Subcutaneous abdominal adipose tissue (tissue), 5 donors: ENCODE data around the gene APOOL.

Experiments
- H3K27ac ChIP-seq: one replicate; pipeline ENCODE4 v1.7.0; 2013; ENCODE audit warnings: low read depth, mild to moderate bottlenecking, inconsistent platforms, low read length, moderate library complexity
- H3K27me3 ChIP-seq, 5 donors: one replicate each; pipeline ENCODE4 v1.7.0; 2013; ENCODE audit warnings: low read length in 5 of 5, inconsistent platforms in 1 of 5; ENCODE audit not compliant: control insufficient read depth in 5 of 5, insufficient read depth in 4 of 5
- H3K36me3 ChIP-seq, 5 donors: one replicate each; pipeline ENCODE4 v1.7.0; 2013; ENCODE audit warnings: low read length in 5 of 5; ENCODE audit not compliant: control insufficient read depth in 5 of 5, insufficient read depth in 5 of 5
- H3K4me1 ChIP-seq, 5 donors: one replicate each; pipeline ENCODE4 v1.7.0; 2013; ENCODE audit warnings: low read length in 5 of 5, mild to moderate bottlenecking in 3 of 5, moderate library complexity in 1 of 5; ENCODE audit not compliant: control insufficient read depth in 5 of 5, insufficient read depth in 5 of 5
- H3K4me3 ChIP-seq, 5 donors: one replicate each; pipeline ENCODE4 v1.7.0; 2013; ENCODE audit warnings: low read length in 5 of 5, low read depth in 1 of 5
- H3K9ac ChIP-seq, 5 donors: one replicate each; pipeline ENCODE4 v1.7.0; 2013; ENCODE audit warnings: low read length in 5 of 5, mild to moderate bottlenecking in 4 of 5, moderate library complexity in 3 of 5
- H3K9me3 ChIP-seq, 5 donors: one replicate each; pipeline ENCODE4 v1.7.0; 2013; ENCODE audit warnings: low read length in 5 of 5; ENCODE audit not compliant: control insufficient read depth in 5 of 5
- donor health status: healthy.
- donor health status: healthy.
- donor health status: healthy.
- donor health status: healthy.
- donor health status: healthy.

APOOL gene

DNA sequence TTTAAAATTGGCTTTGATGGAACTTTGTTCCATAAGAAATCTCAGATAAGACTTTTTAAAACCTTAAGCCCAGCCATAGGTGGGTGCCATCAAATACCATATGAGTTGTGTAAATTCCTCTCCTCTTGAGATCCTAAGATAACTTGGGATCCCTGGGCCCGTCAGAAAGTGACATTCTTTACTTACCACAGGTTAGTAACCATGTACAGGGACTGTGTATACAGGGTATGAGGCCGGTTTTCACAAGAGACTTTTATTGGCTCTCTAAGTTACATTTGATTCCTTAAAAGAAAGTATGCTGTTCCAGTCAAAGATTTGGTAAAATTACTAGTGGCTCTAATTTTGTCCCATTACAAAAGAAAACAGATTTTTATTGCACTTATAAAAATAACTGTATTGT, 110.1 kb downstream of the APOOL start:
- Histone ChIP-seq H3K9ac (no peak overlapping the region), H3K4me3 (no peak overlapping the region), H3K27me3 (peaks cover 0 to 8% (median 5%) of the 10 kb centered on the region in 5 donors), H3K36me3 (no peaks in the 10 kb centered on the region), H3K27ac (no peak overlapping the region), H3K4me1 (no peaks in the 10 kb centered on the region), H3K9me3 (no peaks in the 10 kb centered on the region)

DNA sequence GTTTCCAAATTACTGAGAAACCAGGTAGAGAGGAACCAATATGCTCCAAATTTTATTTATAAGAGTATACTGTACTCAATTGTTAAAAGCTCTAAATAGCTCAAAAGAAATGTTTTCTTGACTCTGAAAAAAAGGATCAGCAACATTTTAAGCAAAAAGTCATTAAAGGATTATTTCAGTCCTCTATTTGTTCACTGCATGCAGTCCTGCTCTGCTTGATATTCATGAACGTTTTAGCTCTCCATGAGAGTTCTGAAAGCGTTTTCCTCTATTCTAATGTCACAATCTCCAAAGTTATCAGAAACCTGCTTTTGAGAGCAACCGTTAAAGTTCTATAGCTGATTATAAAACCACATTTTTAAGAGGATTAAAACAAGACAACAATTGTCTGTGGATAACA, 110.5 kb downstream of the APOOL start:
- Histone ChIP-seq H3K9me3 (no peaks in the 10 kb centered on the region), H3K27me3 (peaks cover 0 to 8% (median 5%) of the 10 kb centered on the region in 5 donors), H3K4me1 (no peaks in the 10 kb centered on the region), H3K27ac (no peak overlapping the region), H3K9ac (no peak overlapping the region), H3K4me3 (no peak overlapping the region), H3K36me3 (no peaks in the 10 kb centered on the region)

DNA sequence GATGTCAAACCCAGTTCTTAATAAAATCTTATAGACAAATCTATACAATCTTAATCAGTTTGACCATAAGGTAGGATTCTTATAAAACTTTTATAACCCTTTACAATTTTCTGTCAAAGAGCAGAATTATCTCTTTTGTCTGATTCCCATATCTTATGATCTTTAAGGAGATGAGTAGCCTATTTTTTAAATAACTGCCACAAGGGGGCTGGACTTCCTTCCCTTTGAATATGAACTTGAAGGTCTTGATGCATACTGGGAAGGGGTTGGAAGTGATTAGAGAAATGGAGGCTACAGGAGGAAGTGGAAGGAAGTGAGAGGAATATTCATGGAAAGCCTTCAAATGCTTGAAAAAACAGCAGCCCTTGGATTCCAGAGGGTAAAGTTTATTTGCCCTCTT, 111.1 kb downstream of the APOOL start:
- Histone ChIP-seq H3K27me3 (peaks cover 0 to 8% (median 5%) of the 10 kb centered on the region in 5 donors), H3K9me3 (no peaks in the 10 kb centered on the region), H3K9ac (no peak overlapping the region), H3K4me3 (no peak overlapping the region), H3K36me3 (no peaks in the 10 kb centered on the region), H3K27ac (no peak overlapping the region), H3K4me1 (no peaks in the 10 kb centered on the region)

DNA sequence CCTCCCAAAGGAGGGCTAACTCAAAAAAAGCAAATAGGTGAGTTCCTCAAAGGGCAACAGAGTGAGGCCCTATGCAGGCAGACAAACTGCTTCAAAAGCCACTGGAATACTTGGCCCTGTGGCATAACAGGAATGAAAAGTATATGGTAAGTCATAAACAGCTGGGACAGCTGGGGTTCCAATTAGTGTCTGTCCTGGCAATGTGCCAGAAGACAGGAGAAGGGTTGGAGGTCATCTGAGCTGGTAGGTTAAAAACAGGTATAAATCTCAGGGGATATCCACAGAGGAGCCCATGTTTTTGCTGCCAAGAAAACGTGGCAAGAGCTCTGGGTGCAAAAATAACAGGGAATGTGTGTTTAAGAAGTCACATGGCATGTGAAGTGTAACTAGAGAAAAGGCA, 111.6 kb downstream of the APOOL start:
- Histone ChIP-seq H3K9me3 (no peaks in the 10 kb centered on the region), H3K9ac (no peak overlapping the region), H3K27ac (no peak overlapping the region), H3K4me3 (no peak overlapping the region), H3K36me3 (no peaks in the 10 kb centered on the region), H3K4me1 (no peaks in the 10 kb centered on the region), H3K27me3 (peaks cover 0 to 8% (median 5%) of the 10 kb centered on the region in 5 donors)

DNA sequence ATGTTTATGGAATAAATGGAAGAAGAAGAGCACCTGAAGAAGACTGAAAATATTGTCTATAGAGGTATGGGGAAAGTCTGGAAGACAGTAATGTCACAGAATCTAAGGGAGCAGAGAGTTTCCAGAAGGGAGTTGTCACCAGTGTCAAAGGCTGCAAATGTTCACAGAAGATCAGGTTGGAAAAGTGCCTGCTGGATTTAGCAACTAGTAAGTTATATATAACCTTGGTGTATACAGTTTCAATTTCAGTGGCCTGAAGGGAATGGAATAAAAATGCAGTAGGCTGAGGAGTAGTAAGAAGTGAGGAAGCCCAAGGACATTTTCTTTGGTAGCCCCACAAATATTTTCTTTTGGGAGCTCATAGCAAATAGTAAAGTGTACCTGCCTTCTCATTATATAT, 132.7 kb downstream of the APOOL start:
- no peak overlapping the region for H3K4me3 ChIP-seq
- peaks cover 0 to 5% (median 3%) of the 10 kb centered on the region in 5 donors for H3K27me3 ChIP-seq
- no peak overlapping the region for H3K9ac ChIP-seq
- H3K27ac ChIP-seq, result no peak overlapping the region
- peaks cover 0 to 3% (median 0%) of the 10 kb centered on the region in 5 donors for H3K9me3 ChIP-seq
- no peaks in the 10 kb centered on the region for H3K36me3 ChIP-seq
- H3K4me1 ChIP-seq, result no peaks in the 10 kb centered on the region

DNA sequence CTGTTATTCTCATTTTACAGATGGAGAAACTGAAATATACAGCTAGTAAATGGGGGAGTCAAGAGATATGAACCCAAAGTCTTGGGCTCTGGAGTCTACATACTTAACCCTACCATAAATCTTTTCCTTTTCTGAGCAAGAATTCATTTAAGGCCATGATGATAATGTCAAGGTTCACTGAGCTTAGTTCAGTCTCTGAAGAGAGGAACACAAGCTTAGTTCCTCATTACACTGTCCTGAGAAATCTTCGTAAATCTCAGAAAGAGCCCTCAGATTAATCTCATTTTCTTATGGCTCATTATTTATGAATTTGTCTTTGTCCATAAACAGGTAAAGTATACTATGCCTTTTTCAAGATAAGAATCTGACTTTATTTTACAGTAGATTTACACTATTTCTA, 135.7 kb downstream of the APOOL start:
- no peak overlapping the region for H3K4me3 ChIP-seq
- no peak overlapping the region for H3K9ac ChIP-seq
- H3K36me3 ChIP-seq, result no peaks in the 10 kb centered on the region
- peaks cover 0 to 5% (median 3%) of the 10 kb centered on the region in 5 donors for H3K27me3 ChIP-seq
- H3K9me3 ChIP-seq, result peaks cover 0 to 3% (median 0%) of the 10 kb centered on the region in 5 donors
- H3K27ac ChIP-seq, result no peak overlapping the region
- no peaks in the 10 kb centered on the region for H3K4me1 ChIP-seq

DNA sequence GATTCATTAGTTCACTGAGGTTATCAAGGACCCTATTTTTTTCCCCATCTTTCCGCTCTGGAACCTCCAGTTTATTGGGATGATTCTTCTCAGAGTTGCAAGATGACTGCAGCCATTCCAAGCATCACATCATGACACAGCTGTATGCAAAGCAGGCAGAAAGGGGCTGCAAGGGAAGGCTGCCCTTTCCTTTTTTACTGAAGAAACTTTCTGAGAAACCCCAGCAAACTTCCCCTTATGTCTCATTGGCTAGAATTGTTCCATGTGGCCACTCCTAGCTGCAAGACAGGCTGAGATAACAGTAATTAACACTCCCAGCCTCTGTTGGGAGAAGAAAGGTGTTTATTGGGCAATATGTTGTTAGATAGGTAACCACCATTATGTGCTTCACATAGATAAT, 137.3 kb downstream of the APOOL start:
- no peaks in the 10 kb centered on the region for H3K4me1 ChIP-seq
- H3K27me3 ChIP-seq, result peaks cover 0 to 5% (median 0%) of the 10 kb centered on the region in 5 donors
- H3K27ac ChIP-seq, result no peak overlapping the region
- no peaks in the 10 kb centered on the region for H3K9me3 ChIP-seq
- H3K9ac ChIP-seq, result no peak overlapping the region
- no peak overlapping the region for H3K4me3 ChIP-seq
- no peaks in the 10 kb centered on the region for H3K36me3 ChIP-seq
